HL-60/S4 treated with retinoic acid at 250 ng/mL for 4 days and 3 days (cell line): ENCODE results near the gene C17orf58.
"Not testable (repeated sequence)": the region's sequence is repeated elsewhere in the genome, so short reads cannot be mapped to it uniquely, and the experiment has no call there.

Experiments
- in situ Hi-C: fragments of 300-500 bp; cut with MboI; formaldehyde crosslinking; loops from 2 replicates; pipeline ENCODE4 v1.7.0; 2022; ENCODE audit warnings: low sequenced_read_pairs

Gene C17orf58

GRCh38 chr17:67960276-67960675 lies 36.0 kb downstream of the C17orf58 start:
- in situ Hi-C loops: not testable (repeated sequence)

DNA sequence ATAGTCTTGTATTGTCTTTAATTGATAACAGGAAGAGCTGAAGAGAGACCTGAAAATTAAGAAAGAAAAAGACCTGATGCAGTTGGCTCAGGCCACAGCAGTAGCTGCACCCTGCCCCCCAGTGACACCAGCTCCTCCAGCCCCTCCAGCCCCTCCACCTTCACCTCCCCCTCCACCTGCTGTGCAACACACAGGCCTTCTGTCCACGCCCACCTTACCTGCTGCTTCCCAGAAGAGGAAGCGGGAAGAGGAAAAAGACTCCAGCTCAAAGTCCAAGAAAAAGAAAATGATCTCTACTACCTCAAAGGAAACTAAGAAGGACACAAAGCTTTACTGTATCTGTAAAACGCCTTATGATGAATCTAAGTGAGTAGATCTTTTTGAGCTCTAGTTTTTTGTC lies 36.8 kb downstream of the C17orf58 start:
- in situ Hi-C loops: no loop called here

- in situ Hi-C loops: no loop called here
Observed at GRCh38 chr17:67950945-67951344, 45.3 kb downstream of the C17orf58 start.

DNA sequence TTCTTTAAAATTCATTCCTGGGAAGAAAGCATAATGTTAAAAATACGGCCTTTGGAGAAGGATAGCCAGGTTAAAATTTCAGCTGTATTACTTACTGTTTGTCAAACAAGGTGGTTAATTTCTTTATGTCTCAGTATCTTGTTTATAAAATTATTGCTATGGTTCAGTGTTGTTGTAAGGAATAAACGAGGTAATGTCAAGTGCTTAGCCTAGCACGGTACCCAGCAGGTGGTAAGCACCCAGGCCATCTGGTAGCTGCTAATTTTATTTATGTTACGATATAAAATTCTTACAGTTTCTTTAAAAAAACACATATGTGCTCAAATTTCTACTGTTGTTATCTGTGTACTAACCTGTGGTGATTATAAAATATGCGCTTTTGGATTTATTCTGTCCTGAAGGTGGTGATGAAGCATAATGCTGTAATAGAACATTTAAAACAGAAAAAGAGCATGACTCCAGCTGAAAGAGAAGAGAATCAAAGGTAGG lies 48.9 kb downstream of the C17orf58 start:
- in situ Hi-C loops: no loop called here

GRCh38 chr17:67946513-67946912 lies 49.8 kb downstream of the C17orf58 start:
- in situ Hi-C loops: no loop called here

DNA sequence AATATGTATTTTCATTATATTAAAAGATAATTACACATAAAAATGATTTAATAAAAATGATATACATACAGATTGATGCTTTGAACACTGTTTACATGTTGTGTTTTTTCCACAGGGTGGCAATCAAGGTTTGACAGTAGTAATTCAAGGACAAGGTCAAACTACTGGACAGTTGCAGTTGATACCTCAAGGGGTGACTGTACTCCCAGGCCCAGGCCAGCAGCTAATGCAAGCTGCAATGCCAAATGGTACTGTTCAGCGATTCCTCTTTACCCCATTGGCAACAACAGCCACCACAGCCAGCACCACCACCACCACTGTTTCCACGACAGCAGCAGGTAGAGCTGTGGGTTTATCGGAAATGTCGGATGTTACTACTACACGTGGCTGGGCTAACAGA lies 52.2 kb downstream of the C17orf58 start:
- in situ Hi-C loops: no loop called here

GRCh38 chr17:67942810-67943209 lies 53.5 kb downstream of the C17orf58 start:
- in situ Hi-C loops: no loop called here
